ENCODE results near the gene SIPA1L3.
A peak's percentile ranks its signal among the peaks of the same experiment; 100 is the strongest.

Gene SIPA1L3

DNA sequence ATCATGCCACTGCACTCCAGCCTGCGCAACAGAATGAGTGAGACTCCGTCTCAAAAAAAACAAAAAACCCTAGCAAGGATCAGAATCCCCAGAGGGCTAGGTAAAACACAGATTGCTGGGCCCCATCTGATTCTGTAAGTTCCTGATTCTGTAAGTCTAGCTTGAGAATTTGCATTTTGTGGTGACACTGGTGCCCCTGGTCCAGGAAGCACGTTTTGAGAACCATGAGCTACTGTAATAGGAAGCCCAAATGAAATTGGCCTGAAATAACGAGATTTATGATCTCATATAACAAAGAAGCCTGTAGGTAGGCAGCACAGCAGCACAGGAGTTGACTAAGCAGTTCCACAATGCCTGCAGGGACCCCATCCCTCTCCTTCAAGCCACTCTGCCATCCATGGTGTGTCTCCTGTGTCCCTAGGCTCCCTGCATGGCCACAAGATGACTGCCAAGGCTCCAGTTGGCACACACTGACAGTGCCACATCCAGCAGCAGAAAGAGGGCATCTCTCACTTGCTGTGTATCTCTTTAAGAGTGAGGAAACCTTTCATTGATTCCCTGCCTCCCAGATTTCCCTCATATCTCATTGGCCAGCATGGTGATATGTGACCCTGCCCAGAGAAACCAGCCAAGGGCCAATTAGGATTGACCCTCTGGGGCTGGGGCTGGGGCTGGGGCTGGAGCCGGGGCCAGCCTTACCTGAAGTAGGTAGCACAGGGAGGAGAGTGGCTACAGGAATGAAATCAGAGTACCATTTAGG is 21.7 kb downstream of the SIPA1L3 start:
- H3K4me3 ChIP-seq (ENCODE audit: low read length): no peak overlapping the region
- TF ChIP-seq CTCF (IDR thresholded peaks at IDR 0.05; ENCODE audit: insufficient read depth, low read depth, low read length, missing control alignments): no peak
- DNase-seq (ENCODE audit: low read depth): no peak

DNA sequence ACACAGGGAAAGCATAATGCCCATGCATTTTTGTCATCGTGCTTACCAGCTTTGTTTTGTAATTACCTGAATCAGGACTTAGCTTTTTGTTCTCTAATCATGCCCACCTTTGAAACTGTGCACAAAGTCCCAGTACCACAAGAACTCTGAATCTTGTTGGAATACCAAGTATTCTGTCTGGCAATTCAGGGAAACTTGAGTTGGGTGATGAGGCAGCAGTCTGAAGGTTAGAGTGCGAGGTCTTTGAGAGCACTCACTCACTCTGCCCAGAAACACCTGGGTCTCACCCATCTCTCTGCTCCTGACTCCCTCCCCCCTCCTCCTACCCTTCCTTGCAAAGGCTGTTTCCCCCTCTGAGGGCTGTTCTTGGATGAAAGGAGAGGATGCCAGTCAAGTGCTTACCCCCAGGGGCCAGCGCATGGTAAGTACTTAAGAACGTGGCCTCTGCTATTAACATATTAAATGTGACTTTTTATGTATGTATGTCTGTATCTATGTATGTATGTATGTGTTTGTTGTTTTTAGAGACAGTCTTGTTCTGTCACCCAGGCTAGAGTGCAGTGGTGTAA is 22.4 kb downstream of the SIPA1L3 start:
- H3K4me3 ChIP-seq (ENCODE audit: low read length): no peak overlapping the region
- no peak for TF ChIP-seq CTCF (IDR thresholded peaks at IDR 0.05; ENCODE audit: insufficient read depth, low read depth, low read length, missing control alignments)
- DNase-seq (ENCODE audit: low read depth): no peak

- TF ChIP-seq CTCF (IDR thresholded peaks at IDR 0.05; ENCODE audit: insufficient read depth, low read depth, low read length, missing control alignments): no peak
- no peak for DNase-seq (ENCODE audit: low read depth)
Measured at GRCh38 chr19:37930416-37930815, 23.4 kb downstream of the SIPA1L3 start.

DNA sequence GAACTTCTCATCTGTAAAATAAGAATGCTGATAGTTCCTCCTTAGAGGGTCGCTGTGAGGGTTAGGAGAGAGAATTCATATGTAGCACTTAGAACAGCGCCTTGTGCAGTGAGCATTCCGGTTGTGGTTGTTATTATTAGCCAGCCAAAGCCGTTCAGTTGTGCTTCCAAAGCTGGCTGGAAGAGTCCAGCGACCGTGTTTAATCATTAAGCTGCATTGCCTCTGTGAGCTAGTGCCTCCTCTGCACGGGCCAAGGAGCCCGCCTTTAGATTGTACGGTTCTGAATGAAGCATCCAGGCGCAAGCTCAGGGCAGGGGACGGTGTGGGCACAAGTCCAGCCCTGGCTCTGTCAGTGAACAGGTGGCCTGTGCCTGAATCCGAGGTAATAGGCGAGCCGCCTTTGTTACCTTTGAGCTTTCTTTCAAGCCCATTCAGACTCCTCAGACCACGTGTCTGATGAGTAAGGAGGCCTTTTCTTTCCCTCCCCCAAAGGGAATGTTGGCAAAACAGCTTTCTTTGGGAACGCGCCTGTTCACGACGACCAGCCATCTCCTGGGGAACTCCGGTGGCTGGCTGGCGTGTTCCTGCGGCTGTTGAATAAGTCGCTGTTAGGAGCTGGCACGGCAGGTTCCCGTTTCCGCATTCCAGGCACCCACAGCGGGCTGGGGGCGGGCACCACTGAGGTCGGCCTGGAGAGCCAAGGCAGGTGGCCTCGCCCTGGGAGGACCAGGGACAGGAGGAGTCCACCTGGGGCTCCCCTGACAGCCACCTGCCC is 25.1 kb downstream of the SIPA1L3 start:
- peak; percentile 96 for DNase-seq (ENCODE audit: low read depth)
- peak; percentile 28 for TF ChIP-seq CTCF (IDR thresholded peaks at IDR 0.05; ENCODE audit: insufficient read depth, low read depth, low read length, missing control alignments)
- H3K4me3 ChIP-seq (ENCODE audit: low read length): peak overlapping the region; percentile 39

More at GRCh38 chr19:37930416-37930815, 23.4 kb downstream of the SIPA1L3 start:
- H3K4me3 ChIP-seq (ENCODE audit: low read length): no peak overlapping the region

DNA sequence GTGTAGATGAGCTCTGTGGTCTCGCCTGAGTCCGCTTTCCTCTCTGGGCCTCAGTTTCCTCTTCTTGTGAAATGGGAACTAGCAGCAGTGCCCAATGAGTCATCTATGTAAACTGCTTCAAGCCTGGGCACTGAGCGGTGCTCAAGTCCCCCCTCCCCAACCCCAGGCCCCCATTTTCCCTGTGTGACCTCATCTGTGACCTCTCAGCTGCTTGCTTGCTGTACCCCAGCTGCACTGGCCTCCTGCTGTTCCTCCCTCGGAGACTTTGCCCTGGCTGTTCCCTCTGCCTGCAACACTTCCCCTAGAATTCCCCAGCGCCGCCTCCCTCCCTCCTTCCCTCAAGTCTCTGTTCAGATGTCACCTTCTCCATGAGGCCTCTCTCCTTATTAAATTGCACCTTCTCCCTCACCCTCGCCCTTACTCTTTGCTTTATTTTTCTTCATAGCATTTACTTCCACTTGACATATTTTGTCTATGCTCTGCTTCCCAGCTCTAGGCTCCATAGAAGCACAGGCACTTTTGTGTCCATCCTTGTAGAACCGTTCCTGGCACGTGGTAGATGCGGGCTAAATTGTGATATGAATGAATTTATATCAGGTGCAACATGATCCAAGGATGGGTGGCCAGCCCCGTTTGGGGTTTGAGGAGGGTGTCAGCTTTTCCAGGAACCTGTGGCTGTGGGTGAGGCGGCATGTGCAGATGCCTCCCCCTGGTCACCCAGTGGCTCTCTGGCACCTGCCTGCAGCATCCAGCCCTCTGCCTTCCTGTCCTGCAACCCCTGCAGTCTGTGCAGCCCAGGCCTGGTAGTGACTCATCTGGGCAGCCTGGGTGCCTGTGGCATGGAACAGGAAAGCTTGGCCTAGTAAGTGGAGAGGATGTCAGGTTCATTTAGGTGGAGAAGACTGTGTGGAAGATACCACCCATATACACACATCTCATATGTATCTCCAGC is 26.3 kb downstream of the SIPA1L3 start:
- DNase-seq (ENCODE audit: low read depth): peak; percentile 73
- TF ChIP-seq CTCF (IDR thresholded peaks at IDR 0.05; ENCODE audit: insufficient read depth, low read depth, low read length, missing control alignments): no peak
- H3K4me3 ChIP-seq (ENCODE audit: low read length): peak overlapping the region; percentile 39

GRCh38 chr19:37933937-37934358 is 26.9 kb downstream of the SIPA1L3 start:
- peak; percentile 75 for DNase-seq (ENCODE audit: low read depth)
- H3K4me3 ChIP-seq (ENCODE audit: low read length): no peak overlapping the region

More at GRCh38 chr19:37933937-37934358, 26.9 kb downstream of the SIPA1L3 start:
- no peak for TF ChIP-seq CTCF (IDR thresholded peaks at IDR 0.05; ENCODE audit: insufficient read depth, low read depth, low read length, missing control alignments)
